ENCODE results near the gene KATNIP.

KATNIP gene

DNA sequence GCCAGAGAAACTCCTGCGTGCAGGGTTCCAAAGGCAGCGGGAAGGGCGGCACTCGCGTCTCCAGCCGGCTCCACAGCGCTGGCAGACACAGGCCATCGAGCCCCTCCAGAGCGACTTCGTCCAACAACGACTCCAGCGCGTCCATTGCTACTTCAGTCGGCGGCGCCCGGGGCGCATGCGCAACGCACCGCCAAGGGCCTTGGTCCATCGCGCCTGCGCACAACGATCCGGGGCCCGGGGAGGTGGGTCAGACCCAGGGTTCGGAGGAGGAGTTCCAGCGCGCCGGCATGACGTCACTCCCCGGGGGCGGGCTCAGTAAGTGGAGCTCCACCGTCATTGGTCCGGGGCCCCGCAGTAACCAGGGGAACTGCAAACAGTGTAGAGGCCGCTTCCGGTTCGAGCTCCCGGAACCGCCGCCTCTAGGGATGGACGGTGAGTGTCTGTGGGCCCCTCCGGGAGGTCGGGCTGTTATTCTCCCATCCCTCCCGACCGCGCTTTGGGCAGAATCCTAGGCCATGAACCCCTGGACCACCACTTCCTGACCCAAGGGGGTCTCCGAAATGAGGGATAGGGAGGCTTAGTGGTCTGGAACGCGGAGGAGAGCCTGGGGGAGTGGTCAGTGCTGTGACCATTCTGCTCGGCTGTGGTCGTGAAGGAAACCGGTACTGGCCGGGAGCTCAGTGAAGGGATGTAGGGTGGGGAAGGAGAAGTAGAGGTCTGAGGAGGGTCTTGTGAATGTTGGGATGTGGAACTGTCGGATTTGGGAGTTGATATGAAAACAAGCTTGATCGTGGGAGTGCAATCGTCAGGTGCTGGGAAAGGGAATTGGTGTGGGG, at the start of gene KATNIP, which contains the start of gene GTF3C1:
Gene KATNIP (plus strand): TSS at position 399 of the 836 bp plus-strand sequence. CDS start 27 bp downstream, at position 426.
Gene GTF3C1 (minus strand): TSS at position 168 of the 836 bp plus-strand sequence. CDS start 23 bp downstream, at position 145.
- Histone ChIP-seq H3K36me3 (ENCODE audit: control insufficient read depth, insufficient read depth, low read length) (peaks cover 11% of the 10 kb centered on the region), H3K9ac (ENCODE audit: low read length) (peak within 1 kb of the TSS; percentile 81), H3K4me1 (ENCODE audit: control insufficient read depth, insufficient read depth, low read length) (no peaks in the 10 kb centered on the region; the same call in none of the 2 replicates), H3K27me3 (ENCODE audit: control insufficient read depth, insufficient read depth, low read length) (no peaks in the 10 kb centered on the region), H3K9me3 (ENCODE audit: control insufficient read depth, insufficient read depth, low read depth, low read length) (no peaks in the 10 kb centered on the region), H3K27ac (ENCODE audit: low read depth, low read length) (peak within 1 kb of the TSS; percentile 22; the same call in 1 of the 2 replicates), H3K4me3 (ENCODE audit: low read depth, low read length) (peak within 1 kb of the TSS; percentile 94)

DNA sequence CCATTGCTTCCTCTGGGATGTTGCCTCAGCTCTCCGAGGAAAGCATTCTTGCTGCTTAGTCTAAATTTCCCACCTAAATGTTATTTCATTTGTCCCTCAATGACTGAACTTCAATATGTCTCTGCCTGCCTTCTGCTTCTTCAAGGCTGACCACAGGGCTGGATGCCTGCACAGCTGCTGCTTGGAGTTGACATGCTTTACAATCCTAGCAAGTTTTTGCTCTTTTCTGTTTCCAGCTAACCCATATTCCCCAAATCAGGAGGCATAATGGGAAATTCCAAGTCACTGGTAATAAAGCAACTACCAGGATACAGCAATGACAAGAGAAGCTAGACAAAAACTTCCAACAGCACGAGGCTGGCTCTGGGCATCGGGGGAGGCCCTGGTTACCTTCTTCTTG, 49.1 kb upstream of the KATNIP start:
- H3K4me3 ChIP-seq (ENCODE audit: low read depth, low read length), result no peak overlapping the region
- H3K27ac ChIP-seq (ENCODE audit: low read depth, low read length), result no peak overlapping the region
- no peak overlapping the region for H3K9ac ChIP-seq (ENCODE audit: low read length)
- H3K4me1 ChIP-seq (ENCODE audit: control insufficient read depth, insufficient read depth, low read length), result no peaks in the 10 kb centered on the region
- no peaks in the 10 kb centered on the region for H3K27me3 ChIP-seq (ENCODE audit: control insufficient read depth, insufficient read depth, low read length)
- peaks cover 99% of the 10 kb centered on the region for H3K36me3 ChIP-seq (ENCODE audit: control insufficient read depth, insufficient read depth, low read length)
- H3K9me3 ChIP-seq (ENCODE audit: control insufficient read depth, insufficient read depth, low read depth, low read length), result no peaks in the 10 kb centered on the region

GRCh38 chr16:27503662-27504061, 46.3 kb upstream of the KATNIP start:
- no peak overlapping the region for H3K27ac ChIP-seq (ENCODE audit: low read depth, low read length)
- H3K4me3 ChIP-seq (ENCODE audit: low read depth, low read length), result no peak overlapping the region
- H3K27me3 ChIP-seq (ENCODE audit: control insufficient read depth, insufficient read depth, low read length), result no peaks in the 10 kb centered on the region
- H3K4me1 ChIP-seq (ENCODE audit: control insufficient read depth, insufficient read depth, low read length), result no peaks in the 10 kb centered on the region
- H3K36me3 ChIP-seq (ENCODE audit: control insufficient read depth, insufficient read depth, low read length), result peaks cover 99% of the 10 kb centered on the region
- H3K9me3 ChIP-seq (ENCODE audit: control insufficient read depth, insufficient read depth, low read depth, low read length), result no peaks in the 10 kb centered on the region
- no peak overlapping the region for H3K9ac ChIP-seq (ENCODE audit: low read length)

GRCh38 chr16:27505297-27506236, 44.4 kb upstream of the KATNIP start:
- no peak overlapping the region for H3K27ac ChIP-seq (ENCODE audit: low read depth, low read length)
- no peaks in the 10 kb centered on the region for H3K4me1 ChIP-seq (ENCODE audit: control insufficient read depth, insufficient read depth, low read length)
- no peaks in the 10 kb centered on the region for H3K27me3 ChIP-seq (ENCODE audit: control insufficient read depth, insufficient read depth, low read length)
- no peak overlapping the region for H3K4me3 ChIP-seq (ENCODE audit: low read depth, low read length)
- H3K36me3 ChIP-seq (ENCODE audit: control insufficient read depth, insufficient read depth, low read length), result peaks cover 98% of the 10 kb centered on the region
- no peak overlapping the region for H3K9ac ChIP-seq (ENCODE audit: low read length)
- no peaks in the 10 kb centered on the region for H3K9me3 ChIP-seq (ENCODE audit: control insufficient read depth, insufficient read depth, low read depth, low read length)

DNA sequence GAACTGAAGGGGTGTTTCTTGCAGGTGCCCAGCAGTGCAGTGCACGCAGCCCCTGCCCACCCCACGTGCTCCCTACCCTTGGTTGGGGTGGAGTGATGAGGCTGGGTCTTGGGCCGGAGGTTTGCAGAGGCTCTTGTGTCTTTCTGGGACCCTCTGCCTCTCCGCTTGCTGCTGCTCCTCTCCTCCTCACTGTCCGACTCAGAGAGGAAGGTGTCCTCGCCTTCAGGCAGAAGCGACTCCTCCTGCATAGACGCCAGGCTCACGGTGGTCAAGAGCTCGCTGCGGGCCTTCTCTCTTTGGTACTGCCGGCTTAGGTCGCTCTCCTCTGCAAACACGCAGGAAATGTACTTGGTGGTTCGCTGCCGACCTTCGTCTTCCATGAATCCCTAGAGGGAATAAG, 43.2 kb upstream of the KATNIP start:
- no peak overlapping the region for H3K4me3 ChIP-seq (ENCODE audit: low read depth, low read length)
- no peaks in the 10 kb centered on the region for H3K9me3 ChIP-seq (ENCODE audit: control insufficient read depth, insufficient read depth, low read depth, low read length)
- no peak overlapping the region for H3K9ac ChIP-seq (ENCODE audit: low read length)
- no peaks in the 10 kb centered on the region for H3K27me3 ChIP-seq (ENCODE audit: control insufficient read depth, insufficient read depth, low read length)
- no peak overlapping the region for H3K27ac ChIP-seq (ENCODE audit: low read depth, low read length)
- H3K4me1 ChIP-seq (ENCODE audit: control insufficient read depth, insufficient read depth, low read length), result no peaks in the 10 kb centered on the region
- H3K36me3 ChIP-seq (ENCODE audit: control insufficient read depth, insufficient read depth, low read length), result peaks cover 98% of the 10 kb centered on the region

GRCh38 chr16:27508476-27508875, 41.5 kb upstream of the KATNIP start:
- Histone ChIP-seq H3K36me3 (ENCODE audit: control insufficient read depth, insufficient read depth, low read length) (peaks cover 97% of the 10 kb centered on the region), H3K9me3 (ENCODE audit: control insufficient read depth, insufficient read depth, low read depth, low read length) (no peaks in the 10 kb centered on the region), H3K4me1 (ENCODE audit: control insufficient read depth, insufficient read depth, low read length) (no peaks in the 10 kb centered on the region)

GRCh38 chr16:27511657-27512448, 38.1 kb upstream of the KATNIP start:
- no peaks in the 10 kb centered on the region for H3K4me1 ChIP-seq (ENCODE audit: control insufficient read depth, insufficient read depth, low read length)
- no peaks in the 10 kb centered on the region for H3K9me3 ChIP-seq (ENCODE audit: control insufficient read depth, insufficient read depth, low read depth, low read length)
- H3K9ac ChIP-seq (ENCODE audit: low read length), result no peak overlapping the region
- H3K4me3 ChIP-seq (ENCODE audit: low read depth, low read length), result no peak overlapping the region
- no peak overlapping the region for H3K27ac ChIP-seq (ENCODE audit: low read depth, low read length)
- H3K27me3 ChIP-seq (ENCODE audit: control insufficient read depth, insufficient read depth, low read length), result no peaks in the 10 kb centered on the region
- peaks cover 79% of the 10 kb centered on the region for H3K36me3 ChIP-seq (ENCODE audit: control insufficient read depth, insufficient read depth, low read length)

More at GRCh38 chr16:27508476-27508875, 41.5 kb upstream of the KATNIP start:
- Histone ChIP-seq H3K9ac (ENCODE audit: low read length) (no peak overlapping the region), H3K27ac (ENCODE audit: low read depth, low read length) (no peak overlapping the region), H3K4me3 (ENCODE audit: low read depth, low read length) (no peak overlapping the region), H3K27me3 (ENCODE audit: control insufficient read depth, insufficient read depth, low read length) (no peaks in the 10 kb centered on the region)

GRCh38 chr16:27514806-27515205, 35.1 kb upstream of the KATNIP start:
- H3K9me3 ChIP-seq (ENCODE audit: control insufficient read depth, insufficient read depth, low read depth, low read length), result no peaks in the 10 kb centered on the region
- peaks cover 79% of the 10 kb centered on the region for H3K36me3 ChIP-seq (ENCODE audit: control insufficient read depth, insufficient read depth, low read length)
- H3K4me1 ChIP-seq (ENCODE audit: control insufficient read depth, insufficient read depth, low read length), result no peaks in the 10 kb centered on the region
- H3K27me3 ChIP-seq (ENCODE audit: control insufficient read depth, insufficient read depth, low read length), result no peaks in the 10 kb centered on the region
- H3K4me3 ChIP-seq (ENCODE audit: low read depth, low read length), result no peak overlapping the region
- H3K9ac ChIP-seq (ENCODE audit: low read length), result no peak overlapping the region
- H3K27ac ChIP-seq (ENCODE audit: low read depth, low read length), result no peak overlapping the region

- Histone ChIP-seq H3K4me1 (ENCODE audit: control insufficient read depth, insufficient read depth, low read length) (no peaks in the 10 kb centered on the region), H3K4me3 (ENCODE audit: low read depth, low read length) (no peak overlapping the region), H3K9ac (ENCODE audit: low read length) (no peak overlapping the region), H3K36me3 (ENCODE audit: control insufficient read depth, insufficient read depth, low read length) (peaks cover 73% of the 10 kb centered on the region), H3K9me3 (ENCODE audit: control insufficient read depth, insufficient read depth, low read depth, low read length) (no peaks in the 10 kb centered on the region), H3K27ac (ENCODE audit: low read depth, low read length) (no peak overlapping the region), H3K27me3 (ENCODE audit: control insufficient read depth, insufficient read depth, low read length) (no peaks in the 10 kb centered on the region)
These were observed 34.0 kb upstream of the KATNIP start for GRCh38 chr16:27515874-27516353.

GRCh38 chr16:27516365-27516764, 33.6 kb upstream of the KATNIP start:
- Histone ChIP-seq H3K4me1 (ENCODE audit: control insufficient read depth, insufficient read depth, low read length) (no peaks in the 10 kb centered on the region), H3K27me3 (ENCODE audit: control insufficient read depth, insufficient read depth, low read length) (no peaks in the 10 kb centered on the region), H3K27ac (ENCODE audit: low read depth, low read length) (no peak overlapping the region), H3K4me3 (ENCODE audit: low read depth, low read length) (no peak overlapping the region), H3K9me3 (ENCODE audit: control insufficient read depth, insufficient read depth, low read depth, low read length) (no peaks in the 10 kb centered on the region), H3K9ac (ENCODE audit: low read length) (no peak overlapping the region), H3K36me3 (ENCODE audit: control insufficient read depth, insufficient read depth, low read length) (peaks cover 72% of the 10 kb centered on the region)
